ENCODE measurements around the gene TRIM67.

GRCh38 chr1:231252336-231252735, 90.5 kb downstream of the TRIM67 start:
- TF ChIP-seq CTCF (IDR thresholded peaks at IDR 0.05) = no peak
- TF ChIP-seq POLR2A (IDR thresholded peaks at IDR 0.05) = no peak
